Measurements from ENCODE around the gene PTPRU. TPM values are rescaled to one million over a fixed set of nuclear protein-coding genes. Genes with fewer than 3 reads are reported as not detected.

Gene PTPRU
- total RNA-seq, 1 experiment from 2014 or later: 0.72 TPM

DNA sequence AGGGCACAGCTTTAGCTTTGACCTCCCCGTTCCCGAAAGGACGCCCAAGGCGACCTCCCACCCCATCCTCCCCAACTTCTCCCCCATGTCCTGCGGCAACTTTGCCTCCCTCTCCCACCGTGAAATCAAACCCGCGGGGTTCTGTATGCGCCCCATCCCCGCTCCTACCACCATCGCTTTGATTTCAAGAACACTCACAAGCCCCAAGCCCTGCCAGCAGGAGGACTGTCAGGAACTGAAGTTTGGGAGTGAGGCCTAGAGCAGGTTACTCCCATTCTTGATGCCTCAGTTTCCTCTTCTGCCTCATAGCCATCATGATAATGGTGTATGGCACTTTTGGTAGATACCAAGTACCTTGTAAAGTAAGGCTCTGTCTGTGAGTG, 2.3 kb downstream of the PTPRU start:
- intact Hi-C loops (cut with micrococcal nuclease; ENCODE audit: unreplicated experiment): loop anchor here (5.0 to 10.0 kb wide), 2 partner anchors 466 to 1469 kb away; no protein-coding TSS in a partner anchor
- no peak for DNase-seq (ENCODE audit: low read depth, low spot score)
- no peak overlapping the region for H3K4me3 ChIP-seq (ENCODE audit: low read depth in 2 of 2, low read length in 2 of 2)

DNA sequence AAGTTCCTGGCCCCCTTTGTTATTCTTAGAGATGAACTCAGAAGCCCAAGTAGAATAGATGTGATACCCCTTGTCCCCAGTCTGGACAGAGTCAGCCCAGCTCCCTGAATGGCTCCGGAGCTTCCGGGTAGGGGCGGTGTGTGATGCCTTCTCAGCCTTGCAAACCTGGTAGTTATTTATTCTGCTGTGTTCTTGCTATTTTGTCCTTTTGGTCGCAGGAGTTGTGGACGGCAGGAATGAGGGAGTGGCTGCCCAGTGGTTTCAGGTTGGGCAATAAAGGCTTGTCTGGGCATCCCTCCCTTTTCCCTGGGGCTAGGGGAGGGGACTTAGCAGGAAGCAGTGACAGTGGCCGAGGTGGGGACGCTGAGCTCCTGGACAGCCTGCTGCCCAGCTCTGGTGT, 2.8 kb downstream of the PTPRU start:
- no peak for ATAC-seq

More for the DNA sequence above, 2.3 kb downstream of the PTPRU start:
- BruUV-seq (replicated peaks): no TSS peak
- no peak for ATAC-seq
- Histone ChIP-seq H3K27ac (ENCODE audit: low read length) (no peak overlapping the region), H3K36me3 (ENCODE audit: control insufficient read depth, insufficient read depth, low read length) (no peaks in the 10 kb centered on the region; the same call in 1 of the 2 replicates), H3K4me1 (ENCODE audit: control insufficient read depth, insufficient read depth, low read length) (peaks cover 6% of the 10 kb centered on the region), H3K9me3 (ENCODE audit: control insufficient read depth, insufficient read depth, low read depth, low read length) (no peaks in the 10 kb centered on the region), H3K27me3 (ENCODE audit: control insufficient read depth, insufficient read depth, low read length) (peaks cover 6% of the 10 kb centered on the region)
- ChIA-PET POLR2A (no interaction called here), CTCF (no interaction called here)
- in situ Hi-C loops (cut with HindIII; ENCODE audit: low pct_unique_long_range_greater_than_20kb, low sequenced_read_pairs): no loop called here
- TF ChIP-seq, protein P1, sequence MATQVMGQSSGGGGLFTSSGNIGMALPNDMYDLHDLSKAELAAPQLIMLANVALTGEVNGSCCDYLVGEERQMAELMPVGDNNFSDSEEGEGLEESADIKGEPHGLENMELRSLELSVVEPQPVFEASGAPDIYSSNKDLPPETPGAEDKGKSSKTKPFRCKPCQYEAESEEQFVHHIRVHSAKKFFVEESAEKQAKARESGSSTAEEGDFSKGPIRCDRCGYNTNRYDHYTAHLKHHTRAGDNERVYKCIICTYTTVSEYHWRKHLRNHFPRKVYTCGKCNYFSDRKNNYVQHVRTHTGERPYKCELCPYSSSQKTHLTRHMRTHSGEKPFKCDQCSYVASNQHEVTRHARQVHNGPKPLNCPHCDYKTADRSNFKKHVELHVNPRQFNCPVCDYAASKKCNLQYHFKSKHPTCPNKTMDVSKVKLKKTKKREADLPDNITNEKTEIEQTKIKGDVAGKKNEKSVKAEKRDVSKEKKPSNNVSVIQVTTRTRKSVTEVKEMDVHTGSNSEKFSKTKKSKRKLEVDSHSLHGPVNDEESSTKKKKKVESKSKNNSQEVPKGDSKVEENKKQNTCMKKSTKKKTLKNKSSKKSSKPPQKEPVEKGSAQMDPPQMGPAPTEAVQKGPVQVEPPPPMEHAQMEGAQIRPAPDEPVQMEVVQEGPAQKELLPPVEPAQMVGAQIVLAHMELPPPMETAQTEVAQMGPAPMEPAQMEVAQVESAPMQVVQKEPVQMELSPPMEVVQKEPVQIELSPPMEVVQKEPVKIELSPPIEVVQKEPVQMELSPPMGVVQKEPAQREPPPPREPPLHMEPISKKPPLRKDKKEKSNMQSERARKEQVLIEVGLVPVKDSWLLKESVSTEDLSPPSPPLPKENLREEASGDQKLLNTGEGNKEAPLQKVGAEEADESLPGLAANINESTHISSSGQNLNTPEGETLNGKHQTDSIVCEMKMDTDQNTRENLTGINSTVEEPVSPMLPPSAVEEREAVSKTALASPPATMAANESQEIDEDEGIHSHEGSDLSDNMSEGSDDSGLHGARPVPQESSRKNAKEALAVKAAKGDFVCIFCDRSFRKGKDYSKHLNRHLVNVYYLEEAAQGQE (IDR thresholded peaks at IDR 0.05; ENCODE audit: insufficient read depth in 1 of 2, low read depth in 2 of 2, low read length in 1 of 2): no peak
- no peak for TF ChIP-seq TCF7L2 (IDR thresholded peaks at IDR 0.05; ENCODE audit: low read depth, low read length)
- no peak for TF ChIP-seq SIN3A (IDR thresholded peaks at IDR 0.05; ENCODE audit: borderline replicate concordance, insufficient read depth, low read depth, low read length)
- TF ChIP-seq, protein P2, sequence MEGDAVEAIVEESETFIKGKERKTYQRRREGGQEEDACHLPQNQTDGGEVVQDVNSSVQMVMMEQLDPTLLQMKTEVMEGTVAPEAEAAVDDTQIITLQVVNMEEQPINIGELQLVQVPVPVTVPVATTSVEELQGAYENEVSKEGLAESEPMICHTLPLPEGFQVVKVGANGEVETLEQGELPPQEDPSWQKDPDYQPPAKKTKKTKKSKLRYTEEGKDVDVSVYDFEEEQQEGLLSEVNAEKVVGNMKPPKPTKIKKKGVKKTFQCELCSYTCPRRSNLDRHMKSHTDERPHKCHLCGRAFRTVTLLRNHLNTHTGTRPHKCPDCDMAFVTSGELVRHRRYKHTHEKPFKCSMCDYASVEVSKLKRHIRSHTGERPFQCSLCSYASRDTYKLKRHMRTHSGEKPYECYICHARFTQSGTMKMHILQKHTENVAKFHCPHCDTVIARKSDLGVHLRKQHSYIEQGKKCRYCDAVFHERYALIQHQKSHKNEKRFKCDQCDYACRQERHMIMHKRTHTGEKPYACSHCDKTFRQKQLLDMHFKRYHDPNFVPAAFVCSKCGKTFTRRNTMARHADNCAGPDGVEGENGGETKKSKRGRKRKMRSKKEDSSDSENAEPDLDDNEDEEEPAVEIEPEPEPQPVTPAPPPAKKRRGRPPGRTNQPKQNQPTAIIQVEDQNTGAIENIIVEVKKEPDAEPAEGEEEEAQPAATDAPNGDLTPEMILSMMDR (IDR thresholded peaks at IDR 0.05): no peak
- no peak for TF ChIP-seq POLR2AphosphoS5 (IDR thresholded peaks at IDR 0.05; ENCODE audit: low read depth, low read length)

More for the DNA sequence above, 2.8 kb downstream of the PTPRU start:
- Histone ChIP-seq H3K36me3 (ENCODE audit: control insufficient read depth, insufficient read depth, low read length) (no peaks in the 10 kb centered on the region; the same call in 1 of the 2 replicates), H3K4me3 (ENCODE audit: low read depth in 2 of 2, low read length in 2 of 2) (no peak overlapping the region), H3K4me1 (ENCODE audit: control insufficient read depth, insufficient read depth, low read length) (peaks cover 6% of the 10 kb centered on the region), H3K27me3 (ENCODE audit: control insufficient read depth, insufficient read depth, low read length) (peaks cover 6% of the 10 kb centered on the region), H3K27ac (ENCODE audit: low read length) (no peak overlapping the region), H3K9me3 (ENCODE audit: control insufficient read depth, insufficient read depth, low read depth, low read length) (no peaks in the 10 kb centered on the region)
- TF ChIP-seq, protein P2 (IDR thresholded peaks at IDR 0.05): no peak
- TF ChIP-seq POLR2AphosphoS5 (IDR thresholded peaks at IDR 0.05; ENCODE audit: low read depth, low read length) (no peak), SIN3A (IDR thresholded peaks at IDR 0.05; ENCODE audit: borderline replicate concordance, insufficient read depth, low read depth, low read length) (no peak), TCF7L2 (IDR thresholded peaks at IDR 0.05; ENCODE audit: low read depth, low read length) (no peak)
- TF ChIP-seq, protein P1 (IDR thresholded peaks at IDR 0.05; ENCODE audit: insufficient read depth in 1 of 2, low read depth in 2 of 2, low read length in 1 of 2): no peak
- BruUV-seq (replicated peaks): no TSS peak
- ChIA-PET CTCF (no interaction called here), POLR2A (interaction anchor here (0.6 kb wide), 1 partner anchor 412 kb away, joined by 3 read pairs; no protein-coding TSS in a partner anchor)
- no peak for DNase-seq (ENCODE audit: low read depth, low spot score)
- intact Hi-C loops (cut with micrococcal nuclease; ENCODE audit: unreplicated experiment) (loop anchor here (5.0 to 10.0 kb wide), 2 partner anchors 466 to 1468 kb away; no protein-coding TSS in a partner anchor), in situ Hi-C loops (cut with HindIII; ENCODE audit: low pct_unique_long_range_greater_than_20kb, low sequenced_read_pairs) (no loop called here)
